Neural crest cell (in vitro differentiated cells): Measurements from ENCODE around the gene RBBP8NL. TPM values are rescaled to one million over a fixed set of nuclear protein-coding genes. Genes with fewer than 3 reads are reported as not detected.

ENCODE experiments used
- DNase-seq: peaks from one replicate; pipeline ENCODE4 v3.0.0; 2021; ENCODE audit warnings: low read depth, mixed read lengths, low spot score
- H3K27ac Mint-ChIP-seq: one replicate; pipeline ENCODE4 v1.8.0; 2021; ENCODE audit warnings: mild to moderate bottlenecking, mixed read lengths; ENCODE audit not compliant: unreplicated experiment
- H3K27me3 Mint-ChIP-seq: 2 replicates; pipeline ENCODE4 v1.8.0; 2021; ENCODE audit warnings: low read depth, mild to moderate bottlenecking, mixed read lengths
- H3K36me3 Mint-ChIP-seq: 2 replicates; pipeline ENCODE4 v1.8.0; 2021; ENCODE audit warnings: low read depth, mild to moderate bottlenecking, mixed read lengths
- H3K4me1 Mint-ChIP-seq: 2 replicates; pipeline ENCODE4 v1.8.0; 2021; ENCODE audit warnings: mixed read lengths
- H3K4me3 Mint-ChIP-seq: one replicate; pipeline ENCODE4 v1.8.0; 2021; ENCODE audit warnings: mild to moderate bottlenecking, mixed read lengths
- H3K9me3 Mint-ChIP-seq: 2 replicates; pipeline ENCODE4 v1.8.0; 2021; ENCODE audit warnings: mixed read lengths
- CTCF ChIP-seq: fragments of 200-600 bp; sonication (generic); conservative IDR thresholded peaks from 2 replicates; pipeline ENCODE4 v1.5.0; 2021; ENCODE audit warnings: antibody characterized with exemption, mild to moderate bottlenecking
- total RNA-seq: library from RNA; stranded (reverse); gene quantifications from 2 replicates; pipeline ENCODE4 v1.2.1, GENCODE V29; 2021

Gene RBBP8NL
- total RNA-seq, 1 donor from 2014 or later = not detected

GRCh38 chr20:62461157-62461556 is 33.8 kb upstream of the RBBP8NL start:
- TF ChIP-seq CTCF = no peak
- Mint-ChIP-seq H3K4me1 (peaks cover 3% of the 10 kb centered on the region), H3K36me3 (no peaks in the 10 kb centered on the region), H3K27me3 (no peaks in the 10 kb centered on the region), H3K27ac (no peak overlapping the region), H3K9me3 (no peaks in the 10 kb centered on the region), H3K4me3 (no peak overlapping the region)
- DNase-seq = no peak

GRCh38 chr20:62460678-62461077 is 33.3 kb upstream of the RBBP8NL start:
- Mint-ChIP-seq H3K4me1 (peaks cover 4% of the 10 kb centered on the region), H3K27ac (no peak overlapping the region), H3K27me3 (no peaks in the 10 kb centered on the region), H3K4me3 (no peak overlapping the region), H3K9me3 (no peaks in the 10 kb centered on the region), H3K36me3 (no peaks in the 10 kb centered on the region)
- DNase-seq = no peak
- TF ChIP-seq CTCF = no peak

GRCh38 chr20:62459488-62459887 is 32.1 kb upstream of the RBBP8NL start:
- Mint-ChIP-seq H3K9me3 (no peaks in the 10 kb centered on the region), H3K27ac (no peak overlapping the region), H3K27me3 (no peaks in the 10 kb centered on the region), H3K4me3 (no peak overlapping the region), H3K4me1 (peaks cover 4% of the 10 kb centered on the region), H3K36me3 (no peaks in the 10 kb centered on the region)
- TF ChIP-seq CTCF = no peak
- DNase-seq = no peak

- DNase-seq = no peak
- Mint-ChIP-seq H3K9me3 (no peaks in the 10 kb centered on the region), H3K27me3 (no peaks in the 10 kb centered on the region), H3K4me3 (no peak overlapping the region), H3K4me1 (peaks cover 4% of the 10 kb centered on the region), H3K27ac (no peak overlapping the region), H3K36me3 (no peaks in the 10 kb centered on the region)
- no peak for TF ChIP-seq CTCF
Measured at GRCh38 chr20:62458275-62459251, 31.2 kb upstream of the RBBP8NL start.

- Mint-ChIP-seq H3K4me1 (peaks cover 4% of the 10 kb centered on the region), H3K4me3 (no peak overlapping the region), H3K9me3 (no peaks in the 10 kb centered on the region), H3K27ac (no peak overlapping the region), H3K36me3 (no peaks in the 10 kb centered on the region), H3K27me3 (no peaks in the 10 kb centered on the region)
- DNase-seq = no peak
- no peak for TF ChIP-seq CTCF
Measured at GRCh38 chr20:62457831-62458230, 30.5 kb upstream of the RBBP8NL start.
